ENCODE measurements around the gene FNDC3A.
A peak's percentile ranks its signal among the peaks of the same experiment; 100 is the strongest.

The FNDC3A gene

DNA sequence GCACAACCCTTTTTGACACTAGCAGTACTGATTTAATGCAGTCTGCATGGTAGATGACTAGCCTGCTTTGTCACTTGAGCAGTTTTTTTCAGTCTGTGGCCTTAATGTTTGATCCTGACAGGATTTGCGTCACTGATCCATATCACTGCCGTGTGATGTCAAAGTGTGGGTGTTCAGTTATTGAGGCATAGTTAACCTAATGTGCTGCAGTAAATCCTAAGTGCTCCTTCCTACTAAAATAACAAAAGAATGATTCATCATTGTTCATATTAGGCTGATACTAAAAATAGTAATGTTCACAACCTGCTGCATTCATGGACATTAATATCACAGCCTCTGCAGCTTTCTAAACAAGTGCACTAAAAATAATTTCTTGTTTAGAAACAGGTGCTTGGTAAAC is 122.5 kb downstream of the FNDC3A start:
- peak; percentile 14 for DNase-seq
- no peak overlapping the region for H3K4me2 ChIP-seq (ENCODE audit: low read depth, low read length)
- no peak overlapping the region for H3K9ac ChIP-seq (ENCODE audit: low read length)
- peaks cover 34% of the 10 kb centered on the region for H3K79me2 ChIP-seq (ENCODE audit: low read length)
- H3K36me3 ChIP-seq (replicated peaks; ENCODE audit: insufficient read depth, low read length): no peaks in the 10 kb centered on the region; the same call in 1 of the 2 replicates
- H3K27ac ChIP-seq (ENCODE audit: low read length): no peak overlapping the region
- H3K4me1 ChIP-seq (ENCODE audit: low read length): peaks cover 17% of the 10 kb centered on the region
- H4K20me1 ChIP-seq (ENCODE audit: insufficient read depth, low read length): peaks cover 3% of the 10 kb centered on the region; the same call in 1 of the 2 replicates
- H2AFZ ChIP-seq (ENCODE audit: low read length): no peak overlapping the region
- no peaks in the 10 kb centered on the region for H3K9me2 ChIP-seq (replicated peaks; ENCODE audit: insufficient read depth, low read length)
- no peak overlapping the region for H3K4me3 ChIP-seq (ENCODE audit: low read length)
- peaks cover 12% of the 10 kb centered on the region for H3F3A ChIP-seq (ENCODE audit: insufficient read depth, low read length)
- H3K27me3 ChIP-seq (replicated peaks; ENCODE audit: insufficient read depth, low read length): no peaks in the 10 kb centered on the region
- no peak for TF ChIP-seq CTCF (IDR thresholded peaks at IDR 0.05; ENCODE audit: low read length)
- TF ChIP-seq EZH2 (optimal IDR thresholded peaks at IDR 0.05; ENCODE audit: low read depth, low read length): no peak
- TF ChIP-seq EZH2phosphoT487 (IDR thresholded peaks at IDR 0.05; ENCODE audit: low read length): no peak
- H3K9me3 ChIP-seq (replicated peaks; ENCODE audit: insufficient read depth, low read length): no peaks in the 10 kb centered on the region

DNA sequence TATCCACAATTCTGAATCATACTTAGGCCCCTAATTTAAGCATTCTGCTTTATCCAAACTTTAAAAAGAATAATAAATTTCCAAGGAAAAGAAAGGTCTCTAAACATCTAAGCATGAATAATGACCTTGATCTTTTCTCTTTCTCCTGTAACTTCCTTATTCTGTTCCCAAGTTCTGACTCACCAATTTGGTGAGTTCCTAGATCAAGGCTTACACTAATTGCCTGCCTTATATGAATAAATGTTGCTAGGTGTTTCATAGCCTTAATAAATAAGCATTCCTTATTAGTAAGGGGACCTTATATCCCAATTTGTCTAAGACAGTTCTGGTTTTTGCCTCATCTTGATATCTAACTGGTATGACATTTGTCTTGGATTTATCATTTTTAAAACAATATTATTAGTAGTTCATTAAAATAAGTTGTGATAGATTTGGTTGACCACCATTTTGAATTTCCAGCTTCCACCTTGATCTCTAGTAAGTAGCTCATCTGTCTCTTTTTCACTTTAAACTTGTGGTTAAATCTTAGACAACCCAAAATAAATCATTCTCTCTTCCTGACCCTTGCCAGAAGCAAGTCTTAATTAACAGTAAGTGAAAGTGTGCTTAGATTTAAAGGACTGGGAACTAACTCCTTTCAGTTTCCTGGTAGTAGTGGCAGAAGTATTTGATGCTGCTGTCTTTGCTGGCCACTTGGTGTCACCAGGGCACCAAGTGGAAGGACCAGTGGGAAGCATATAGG is 123.2 kb downstream of the FNDC3A start:
- Histone ChIP-seq H3K79me2 (ENCODE audit: low read length) (peaks cover 40% of the 10 kb centered on the region), H3K4me3 (ENCODE audit: low read length) (no peak overlapping the region)

DNA sequence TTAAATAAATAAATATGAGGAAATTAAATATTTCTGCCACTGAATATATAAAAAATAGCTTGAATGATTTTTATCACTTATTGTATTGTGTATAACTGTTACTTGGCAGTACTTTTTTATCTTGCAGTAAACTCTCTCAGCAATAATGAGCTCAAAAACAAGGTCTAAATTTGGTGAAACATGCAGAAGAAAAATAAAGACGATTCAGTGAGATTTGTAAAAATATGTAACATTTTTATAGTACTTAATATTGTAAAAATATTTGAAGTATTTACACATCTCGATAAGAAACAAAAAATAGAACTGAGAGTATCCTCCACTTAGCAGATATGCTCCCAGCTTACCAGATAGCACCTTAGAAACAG is 123.8 kb downstream of the FNDC3A start:
- Histone ChIP-seq H2AFZ (ENCODE audit: low read length) (no peak overlapping the region), H3K9ac (ENCODE audit: low read length) (no peak overlapping the region), H3F3A (ENCODE audit: insufficient read depth, low read length) (peaks cover 12% of the 10 kb centered on the region), H4K20me1 (ENCODE audit: insufficient read depth, low read length) (peaks cover 3% of the 10 kb centered on the region; the same call in 1 of the 2 replicates), H3K27ac (ENCODE audit: low read length) (no peak overlapping the region), H3K27me3 (replicated peaks; ENCODE audit: insufficient read depth, low read length) (no peaks in the 10 kb centered on the region), H3K4me2 (ENCODE audit: low read depth, low read length) (no peak overlapping the region), H3K9me3 (replicated peaks; ENCODE audit: insufficient read depth, low read length) (no peaks in the 10 kb centered on the region), H3K4me1 (ENCODE audit: low read length) (peaks cover 17% of the 10 kb centered on the region), H3K79me2 (ENCODE audit: low read length) (peaks cover 40% of the 10 kb centered on the region), H3K9me2 (replicated peaks; ENCODE audit: insufficient read depth, low read length) (no peaks in the 10 kb centered on the region), H3K4me3 (ENCODE audit: low read length) (no peak overlapping the region), H3K36me3 (replicated peaks; ENCODE audit: insufficient read depth, low read length) (no peaks in the 10 kb centered on the region; the same call in 1 of the 2 replicates)
- TF ChIP-seq EZH2phosphoT487 (IDR thresholded peaks at IDR 0.05; ENCODE audit: low read length) (no peak), EZH2 (optimal IDR thresholded peaks at IDR 0.05; ENCODE audit: low read depth, low read length) (no peak), CTCF (IDR thresholded peaks at IDR 0.05; ENCODE audit: low read length) (no peak)
- DNase-seq: no peak

More for the DNA sequence above, 123.2 kb downstream of the FNDC3A start:
- Histone ChIP-seq H3K9ac (ENCODE audit: low read length) (no peak overlapping the region), H3K36me3 (replicated peaks; ENCODE audit: insufficient read depth, low read length) (no peaks in the 10 kb centered on the region; the same call in 1 of the 2 replicates), H4K20me1 (ENCODE audit: insufficient read depth, low read length) (peaks cover 3% of the 10 kb centered on the region; the same call in 1 of the 2 replicates), H3K27ac (ENCODE audit: low read length) (no peak overlapping the region), H3K4me1 (ENCODE audit: low read length) (peaks cover 17% of the 10 kb centered on the region), H3K27me3 (replicated peaks; ENCODE audit: insufficient read depth, low read length) (no peaks in the 10 kb centered on the region), H2AFZ (ENCODE audit: low read length) (no peak overlapping the region), H3F3A (ENCODE audit: insufficient read depth, low read length) (peaks cover 12% of the 10 kb centered on the region), H3K9me2 (replicated peaks; ENCODE audit: insufficient read depth, low read length) (no peaks in the 10 kb centered on the region), H3K4me2 (ENCODE audit: low read depth, low read length) (no peak overlapping the region), H3K9me3 (replicated peaks; ENCODE audit: insufficient read depth, low read length) (no peaks in the 10 kb centered on the region)
- DNase-seq: peak; percentile 27
- TF ChIP-seq EZH2 (optimal IDR thresholded peaks at IDR 0.05; ENCODE audit: low read depth, low read length) (no peak), CTCF (IDR thresholded peaks at IDR 0.05; ENCODE audit: low read length) (peak; percentile 36)

Measured in MM.1S (cell line).